ENCODE results near the gene CAMTA1. TPM values are rescaled to one million over a fixed set of nuclear protein-coding genes. Genes with fewer than 3 reads are reported as not detected.

The CAMTA1 gene
- total and polyA plus RNA-seq, 9 of the 15 experiments (the other 6 are each of a cell fraction or from before 2014, with no cell fraction given) = 43.9 to 161 (median 65.9) TPM

GRCh38 chr1:6783936-6784559 lies 1.2 kb upstream of the CAMTA1 start (continued):
- TF ChIP-seq RERE (CRISPR knock-in tag; IDR thresholded peaks at IDR 0.05; ENCODE audit: borderline replicate concordance) = no peak
- no peak for TF ChIP-seq EWSR1 (IDR thresholded peaks at IDR 0.05; ENCODE audit: borderline replicate concordance, low read depth, partially characterized antibody)
- no peak for TF ChIP-seq HLTF (IDR thresholded peaks at IDR 0.05)
- TF ChIP-seq YBX1 (IDR thresholded peaks at IDR 0.05) = no peak
- peak; percentile 84 for TF ChIP-seq KDM5B (IDR thresholded peaks at IDR 0.05; ENCODE audit: insufficient replicate concordance, low read depth, low read length)
- TF ChIP-seq POLR2G (IDR thresholded peaks at IDR 0.05; ENCODE audit: low read depth, low read length) = peak; percentile 91
- peak; percentile 8 for TF ChIP-seq POLR2B (IDR thresholded peaks at IDR 0.05; ENCODE audit: low read depth, partially characterized antibody)
- TF ChIP-seq CBX1 (IDR thresholded peaks at IDR 0.05; ENCODE audit: low read depth) = no peak
- no peak for TF ChIP-seq ZNF318 (IDR thresholded peaks at IDR 0.05; ENCODE audit: borderline replicate concordance in 1 of 2, low read depth in 1 of 2)
- TF ChIP-seq NEUROD1 (IDR thresholded peaks at IDR 0.05; ENCODE audit: borderline replicate concordance, low read depth, low read length, partially characterized antibody) = peak; percentile 9
